HepG2 (cell line): ENCODE measurements around the gene DOHH. TPM values are rescaled to one million over a fixed set of nuclear protein-coding genes. Genes with fewer than 3 reads are reported as not detected.

Experiments used
- CC2D1A ChIP-seq: sonication (generic); formaldehyde crosslinking; IDR thresholded peaks from 2 replicates; pipeline ENCODE4 v1.8.1; 2023; ENCODE audit warnings: mild to moderate bottlenecking, missing genetic modification reagents
- HMG20B ChIP-seq: conservative IDR thresholded peaks from 2 replicates; pipeline ENCODE4 v1.6.1; 2016; ENCODE audit warnings: missing genetic modification reagents, missing compliant biosample characterization
- HMGA1 ChIP-seq: sonication (generic); formaldehyde crosslinking; conservative IDR thresholded peaks from 2 replicates; pipeline ENCODE4 v1.4.0; 2020; ENCODE audit warnings: missing genetic modification reagents
- MAZ ChIP-seq, 2 experiments: sonication (generic) in 1 of 2; formaldehyde crosslinking in 1 of 2; IDR thresholded peaks; 2 replicates each; pipeline versions ENCODE4 v1.5.0 to v1.6.1; 2012 to 2020; ENCODE audit warnings: low read depth in 2 of 2, mild to moderate bottlenecking in 2 of 2, borderline replicate concordance in 1 of 2, improper control_type of control experiment in 1 of 2, low read length in 1 of 2, missing genetic modification reagents in 1 of 2, moderate library complexity in 1 of 2
- NR2F2 ChIP-seq: IDR thresholded peaks from 2 replicates; pipeline ENCODE4 v1.6.1; 2012; ENCODE audit warnings: low read depth, inconsistent platforms, borderline replicate concordance
- PCBP1 ChIP-seq: fragments of 200-400 bp; formaldehyde crosslinking; IDR thresholded peaks from 2 replicates; pipeline ENCODE4 v1.6.1; 2017; ENCODE audit warnings: mild to moderate bottlenecking, low read depth, low read length, borderline replicate concordance
- RARG ChIP-seq: sonication (generic); formaldehyde crosslinking; IDR thresholded peaks from 2 replicates; pipeline ENCODE4 v1.4.0; 2020; ENCODE audit warnings: low read depth, mild to moderate bottlenecking, missing genetic modification reagents
- XRCC5 ChIP-seq: fragments of 200-400 bp; formaldehyde crosslinking; optimal IDR thresholded peaks from 2 replicates; pipeline ENCODE3; 2017; ENCODE audit warnings: mild to moderate bottlenecking, low read length
- ZNF383 ChIP-seq: sonication (generic); formaldehyde crosslinking; IDR thresholded peaks from 2 replicates; pipeline ENCODE4 v1.4.0; 2020; ENCODE audit warnings: missing genetic modification reagents, mild to moderate bottlenecking, borderline replicate concordance
- ZSCAN21 ChIP-seq: sonication (generic); formaldehyde crosslinking; IDR thresholded peaks from 2 replicates; pipeline ENCODE4 v1.8.0; 2022; ENCODE audit warnings: mild to moderate bottlenecking, missing genetic modification reagents, moderate library complexity, borderline replicate concordance
- polyA plus RNA-seq, 8 experiments: library from polyadenylated mRNA; depleted of rRNA in 3 of 8; stranded (reverse) in 7 of 8; unstranded in 1 of 8; fragments of >200 nt; fragmentation: Illumina TruSeq in 4 of 8; extraction: Trizol in 4 of 8; gene quantifications; 2 replicates each; pipeline versions ENCODE4 v1.2.1 to v1.2.3, GENCODE V29; 2011 to 2016; ENCODE audit warnings: low read depth in 4 of 8, missing spikeins in 1 of 8, mixed read lengths in 1 of 8; ENCODE audit not compliant: insufficient read depth in 1 of 8
- total RNA-seq, 5 experiments: library from RNA; depleted of rRNA; stranded (reverse); fragments of >200 nt; fragmentation: Illumina TruSeq; extraction: Trizol; gene quantifications; 2 replicates each; pipeline ENCODE4 v1.2.3, GENCODE V29; 2016; ENCODE audit warnings: low read depth in 1 of 5
- TF ChIP-seq, protein P1 (sequence below): sonication (generic); formaldehyde crosslinking; IDR thresholded peaks from 2 replicates; pipeline ENCODE4 v1.5.1; 2020; ENCODE audit warnings: mild to moderate bottlenecking, moderate library complexity, missing genetic modification reagents
- TF ChIP-seq, protein P2 (sequence below): sonication (generic); formaldehyde crosslinking; IDR thresholded peaks from 2 replicates; pipeline ENCODE4 v1.4.0; 2020; ENCODE audit warnings: missing genetic modification reagents
- TF ChIP-seq, protein P3 (sequence below): sonication (generic); formaldehyde crosslinking; IDR thresholded peaks from 2 replicates; pipeline ENCODE4 v1.4.0; 2020; ENCODE audit warnings: missing genetic modification reagents, mild to moderate bottlenecking, borderline replicate concordance
- TF ChIP-seq, protein P4 (sequence below): sonication (generic); formaldehyde crosslinking; IDR thresholded peaks from 2 replicates; pipeline ENCODE4 v1.5.0; 2020; ENCODE audit warnings: mild to moderate bottlenecking, missing genetic modification reagents

DOHH gene
- total and polyA plus RNA-seq, 2 of the 13 experiments (the other 11 are each of a cell fraction or from before 2014, with no cell fraction given): 3.5 to 13.7 TPM

DNA sequence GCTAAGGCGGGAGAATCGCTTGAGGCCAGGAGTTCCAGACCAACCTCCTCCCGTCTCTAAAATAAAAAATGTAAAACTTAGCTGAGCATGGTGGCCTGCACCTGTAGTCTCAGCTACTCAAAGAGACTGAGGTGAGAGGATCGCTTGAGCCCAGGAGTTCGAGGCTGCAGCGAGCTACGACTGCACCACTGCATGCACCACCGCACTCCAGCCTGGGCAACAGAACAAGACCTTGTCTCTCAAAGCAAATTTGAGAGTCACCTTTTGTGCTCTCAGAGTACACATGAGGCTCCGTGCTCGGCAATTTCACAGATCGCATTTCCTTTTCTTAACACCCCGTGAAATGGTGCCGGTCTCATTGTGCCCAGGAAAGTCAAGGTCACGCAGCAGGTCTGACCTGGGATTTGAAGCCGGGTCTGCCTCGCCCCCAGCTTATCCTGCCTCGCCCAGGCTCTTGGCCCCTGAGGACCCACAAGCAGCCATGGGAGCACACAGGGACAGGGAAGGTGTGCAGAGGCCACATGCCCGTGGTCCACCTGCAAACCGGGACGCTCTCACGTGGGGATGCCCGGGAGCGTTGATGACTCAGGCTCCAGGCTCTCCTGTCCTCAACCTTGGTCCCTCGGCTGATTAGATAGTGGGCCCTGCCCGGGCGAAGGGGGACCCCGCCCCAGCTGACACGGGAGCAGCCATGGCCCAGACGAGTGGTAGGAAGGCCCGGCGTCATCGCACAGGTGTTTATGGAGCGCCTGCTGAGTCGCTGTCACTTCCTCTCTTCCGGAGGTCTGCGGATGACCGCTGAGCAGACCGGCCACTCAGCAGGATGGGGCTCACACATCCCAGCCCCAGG, 19.0 kb downstream of the DOHH start (continued):
- no peak for TF ChIP-seq ZNF383 (CRISPR knock-in tag)
- no peak for TF ChIP-seq HMGA1 (CRISPR knock-in tag)
- TF ChIP-seq, protein P1, sequence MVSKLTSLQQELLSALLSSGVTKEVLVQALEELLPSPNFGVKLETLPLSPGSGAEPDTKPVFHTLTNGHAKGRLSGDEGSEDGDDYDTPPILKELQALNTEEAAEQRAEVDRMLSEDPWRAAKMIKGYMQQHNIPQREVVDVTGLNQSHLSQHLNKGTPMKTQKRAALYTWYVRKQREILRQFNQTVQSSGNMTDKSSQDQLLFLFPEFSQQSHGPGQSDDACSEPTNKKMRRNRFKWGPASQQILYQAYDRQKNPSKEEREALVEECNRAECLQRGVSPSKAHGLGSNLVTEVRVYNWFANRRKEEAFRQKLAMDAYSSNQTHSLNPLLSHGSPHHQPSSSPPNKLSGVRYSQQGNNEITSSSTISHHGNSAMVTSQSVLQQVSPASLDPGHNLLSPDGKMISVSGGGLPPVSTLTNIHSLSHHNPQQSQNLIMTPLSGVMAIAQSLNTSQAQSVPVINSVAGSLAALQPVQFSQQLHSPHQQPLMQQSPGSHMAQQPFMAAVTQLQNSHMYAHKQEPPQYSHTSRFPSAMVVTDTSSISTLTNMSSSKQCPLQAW (CRISPR knock-in tag): peak; percentile 77; the same call in 1 of the 2 replicates
- no peak for TF ChIP-seq NR2F2
- TF ChIP-seq ZSCAN21: peak; percentile 86; the same call in 1 of the 2 replicates
- TF ChIP-seq CC2D1A (CRISPR knock-in tag): no peak
- TF ChIP-seq XRCC5: peak; percentile 26
- TF ChIP-seq, protein P2, sequence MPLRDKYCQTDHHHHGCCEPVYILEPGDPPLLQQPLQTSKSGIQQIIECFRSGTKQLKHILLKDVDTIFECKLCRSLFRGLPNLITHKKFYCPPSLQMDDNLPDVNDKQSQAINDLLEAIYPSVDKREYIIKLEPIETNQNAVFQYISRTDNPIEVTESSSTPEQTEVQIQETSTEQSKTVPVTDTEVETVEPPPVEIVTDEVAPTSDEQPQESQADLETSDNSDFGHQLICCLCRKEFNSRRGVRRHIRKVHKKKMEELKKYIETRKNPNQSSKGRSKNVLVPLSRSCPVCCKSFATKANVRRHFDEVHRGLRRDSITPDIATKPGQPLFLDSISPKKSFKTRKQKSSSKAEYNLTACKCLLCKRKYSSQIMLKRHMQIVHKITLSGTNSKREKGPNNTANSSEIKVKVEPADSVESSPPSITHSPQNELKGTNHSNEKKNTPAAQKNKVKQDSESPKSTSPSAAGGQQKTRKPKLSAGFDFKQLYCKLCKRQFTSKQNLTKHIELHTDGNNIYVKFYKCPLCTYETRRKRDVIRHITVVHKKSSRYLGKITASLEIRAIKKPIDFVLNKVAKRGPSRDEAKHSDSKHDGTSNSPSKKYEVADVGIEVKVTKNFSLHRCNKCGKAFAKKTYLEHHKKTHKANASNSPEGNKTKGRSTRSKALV (CRISPR knock-in tag): no peak
- TF ChIP-seq PCBP1: no peak
- TF ChIP-seq, protein P3, sequence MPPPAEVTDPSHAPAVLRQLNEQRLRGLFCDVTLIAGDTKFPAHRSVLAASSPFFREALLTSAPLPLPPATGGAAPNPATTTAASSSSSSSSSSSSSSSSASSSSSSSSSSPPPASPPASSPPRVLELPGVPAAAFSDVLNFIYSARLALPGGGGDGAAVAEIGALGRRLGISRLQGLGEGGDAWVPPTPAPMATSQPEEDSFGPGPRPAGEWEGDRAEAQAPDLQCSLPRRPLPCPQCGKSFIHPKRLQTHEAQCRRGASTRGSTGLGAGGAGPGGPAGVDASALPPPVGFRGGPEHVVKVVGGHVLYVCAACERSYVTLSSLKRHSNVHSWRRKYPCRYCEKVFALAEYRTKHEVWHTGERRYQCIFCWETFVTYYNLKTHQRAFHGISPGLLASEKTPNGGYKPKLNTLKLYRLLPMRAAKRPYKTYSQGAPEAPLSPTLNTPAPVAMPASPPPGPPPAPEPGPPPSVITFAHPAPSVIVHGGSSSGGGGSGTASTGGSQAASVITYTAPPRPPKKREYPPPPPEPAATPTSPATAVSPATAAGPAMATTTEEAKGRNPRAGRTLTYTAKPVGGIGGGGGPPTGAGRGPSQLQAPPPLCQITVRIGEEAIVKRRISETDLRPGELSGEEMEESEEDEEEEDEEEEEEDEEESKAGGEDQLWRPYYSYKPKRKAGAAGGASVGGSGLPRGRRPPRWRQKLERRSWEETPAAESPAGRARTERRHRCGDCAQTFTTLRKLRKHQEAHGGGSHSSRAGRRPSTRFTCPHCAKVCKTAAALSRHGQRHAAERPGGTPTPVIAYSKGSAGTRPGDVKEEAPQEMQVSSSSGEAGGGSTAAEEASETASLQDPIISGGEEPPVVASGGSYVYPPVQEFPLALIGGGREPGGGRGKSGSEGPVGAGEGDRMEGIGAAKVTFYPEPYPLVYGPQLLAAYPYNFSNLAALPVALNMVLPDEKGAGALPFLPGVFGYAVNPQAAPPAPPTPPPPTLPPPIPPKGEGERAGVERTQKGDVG (CRISPR knock-in tag): no peak
- 0 out of 2 replicates have a peak, but pooled peaks have one; percentile 15 for TF ChIP-seq HMG20B (CRISPR knock-in tag)
- TF ChIP-seq, protein P4, sequence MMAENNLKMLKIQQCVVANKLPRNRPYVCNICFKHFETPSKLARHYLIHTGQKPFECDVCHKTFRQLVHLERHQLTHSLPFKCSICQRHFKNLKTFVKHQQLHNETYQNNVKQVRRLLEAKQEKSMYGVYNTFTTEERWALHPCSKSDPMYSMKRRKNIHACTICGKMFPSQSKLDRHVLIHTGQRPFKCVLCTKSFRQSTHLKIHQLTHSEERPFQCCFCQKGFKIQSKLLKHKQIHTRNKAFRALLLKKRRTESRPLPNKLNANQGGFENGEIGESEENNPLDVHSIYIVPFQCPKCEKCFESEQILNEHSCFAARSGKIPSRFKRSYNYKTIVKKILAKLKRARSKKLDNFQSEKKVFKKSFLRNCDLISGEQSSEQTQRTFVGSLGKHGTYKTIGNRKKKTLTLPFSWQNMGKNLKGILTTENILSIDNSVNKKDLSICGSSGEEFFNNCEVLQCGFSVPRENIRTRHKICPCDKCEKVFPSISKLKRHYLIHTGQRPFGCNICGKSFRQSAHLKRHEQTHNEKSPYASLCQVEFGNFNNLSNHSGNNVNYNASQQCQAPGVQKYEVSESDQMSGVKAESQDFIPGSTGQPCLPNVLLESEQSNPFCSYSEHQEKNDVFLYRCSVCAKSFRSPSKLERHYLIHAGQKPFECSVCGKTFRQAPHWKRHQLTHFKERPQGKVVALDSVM (CRISPR knock-in tag): peak; percentile 59; the same call in 1 of the 2 replicates
- no peak for TF ChIP-seq RARG (CRISPR knock-in tag)
- TF ChIP-seq MAZ (IDR thresholded peaks at IDR 0.05; ENCODE audit: borderline replicate concordance, low read depth, low read length): no peak
- peak; percentile 60 for TF ChIP-seq MAZ (CRISPR knock-in tag; IDR thresholded peaks at IDR 0.05; ENCODE audit: low read depth)
